Panc1 (cell line): Measurements from ENCODE around the gene SRRM3. TPM values are rescaled to one million over a fixed set of nuclear protein-coding genes. Genes with fewer than 3 reads are reported as not detected.

Source experiments
- ATAC-seq: fragments of 200-7000 bp; cut with Tn5 transposase; 2 replicates; pipeline ENCODE4 v1.9.1; 2020; ENCODE audit warnings: mild to moderate bottlenecking, moderate library complexity
- BruUV-seq: library from RNA; stranded (reverse); fragments of 400-500 nt; replicated peaks from 2 replicates; lab custom pipeline; 2021; lab: Mats Ljungman, UMichigan
- CTCF ChIA-PET: fragments of 300-600 bp; sonication (Branson Sonifier 250); formaldehyde crosslinking; loops from one replicate; lab custom pipeline; 2022; ENCODE audit warnings: antibody characterized with exemption; lab: Charles Lee
- POLR2A ChIA-PET: fragments of 300-600 bp; sonication (Branson Sonifier 250); formaldehyde crosslinking; loops from one replicate; lab custom pipeline; 2022; ENCODE audit warnings: antibody characterized with exemption; lab: Charles Lee
- DNase-seq: peaks from one replicate; pipeline ENCODE4 v3.0.0-alpha.2; 2010; ENCODE audit warnings: low read depth, low spot score
- H3K27ac ChIP-seq: 2 replicates; pipeline ENCODE4 v1.5.1; 2011; ENCODE audit warnings: mild to moderate bottlenecking, low read length, inconsistent platforms
- H3K27me3 ChIP-seq: fragments of 200-500 bp; sonication (Bioruptor generic); 2 replicates; pipeline ENCODE4 v1.6.0; 2014; ENCODE audit warnings: low read length, inconsistent platforms; ENCODE audit not compliant: control insufficient read depth, insufficient read depth
- H3K36me3 ChIP-seq: fragments of 200-500 bp; sonication (Bioruptor generic); 2 replicates; pipeline ENCODE4 v1.5.1; 2014; ENCODE audit warnings: inconsistent platforms, mild to moderate bottlenecking, low read length, moderate library complexity; ENCODE audit not compliant: control insufficient read depth, insufficient read depth
- H3K4me1 ChIP-seq: 2 replicates; pipeline ENCODE4 v1.5.1; 2011; ENCODE audit warnings: inconsistent platforms, mild to moderate bottlenecking, low read length, moderate library complexity; ENCODE audit not compliant: control insufficient read depth, insufficient read depth
- H3K4me3 ChIP-seq, 2 experiments: 2 replicates each; pipeline ENCODE4 v1.5.1; 2011 to 2012; ENCODE audit warnings: low read depth in 2 of 2, low read length in 2 of 2, mild to moderate bottlenecking in 2 of 2, inconsistent platforms in 1 of 2, moderate library complexity in 1 of 2
- H3K9me3 ChIP-seq: fragments of 200-500 bp; sonication (Bioruptor generic); 2 replicates; pipeline ENCODE4 v1.5.1; 2014; ENCODE audit warnings: low read depth, mild to moderate bottlenecking, inconsistent platforms, low read length, moderate library complexity; ENCODE audit not compliant: control insufficient read depth, insufficient read depth
- POLR2AphosphoS5 ChIP-seq: IDR thresholded peaks from 2 replicates; pipeline ENCODE4 v1.6.1; 2012; ENCODE audit warnings: mild to moderate bottlenecking, low read depth, low read length, moderate library complexity
- SIN3A ChIP-seq: IDR thresholded peaks from 2 replicates; pipeline ENCODE4 v1.6.1; 2012; ENCODE audit warnings: low read depth, mild to moderate bottlenecking, low read length, moderate library complexity, borderline replicate concordance; ENCODE audit not compliant: insufficient read depth
- TCF7L2 ChIP-seq: IDR thresholded peaks from 2 replicates; pipeline ENCODE4 v1.6.1; 2011; ENCODE audit warnings: mild to moderate bottlenecking, low read depth, low read length, inconsistent platforms
- in situ Hi-C: cut with HindIII; loops from 2 replicates; pipeline ENCODE4 v1.10.0; 2016; ENCODE audit warnings: low sequenced_read_pairs, low pct_unique_long_range_greater_than_20kb
- intact Hi-C: fragments of 100-400 bp; cut with micrococcal nuclease; formaldehyde crosslinking; loops from one replicate; pipeline ENCODE4 v1.10.0; 2022; ENCODE audit not compliant: unreplicated experiment
- total RNA-seq: library from RNA; stranded (reverse); gene quantifications from one replicate; pipeline ENCODE4 v1.2.1, GENCODE V29; 2021; ENCODE audit not compliant: unreplicated experiment
- TF ChIP-seq, protein P1 (sequence below), 2 experiments: IDR thresholded peaks; 2 replicates each; pipeline ENCODE4 v1.6.1; 2011 to 2012; ENCODE audit warnings: low read depth in 2 of 2, control low read depth in 1 of 2, low read length in 1 of 2, mild to moderate bottlenecking in 1 of 2, moderate library complexity in 1 of 2; ENCODE audit not compliant: insufficient read depth in 1 of 2
- TF ChIP-seq, protein P2 (sequence below): fragments of 450-650 bp; IDR thresholded peaks from 2 replicates; pipeline ENCODE4 v1.5.1; 2017; ENCODE audit warnings: mild to moderate bottlenecking

The SRRM3 gene
- total RNA-seq, 1 experiment from 2014 or later = 8.5 TPM

DNA sequence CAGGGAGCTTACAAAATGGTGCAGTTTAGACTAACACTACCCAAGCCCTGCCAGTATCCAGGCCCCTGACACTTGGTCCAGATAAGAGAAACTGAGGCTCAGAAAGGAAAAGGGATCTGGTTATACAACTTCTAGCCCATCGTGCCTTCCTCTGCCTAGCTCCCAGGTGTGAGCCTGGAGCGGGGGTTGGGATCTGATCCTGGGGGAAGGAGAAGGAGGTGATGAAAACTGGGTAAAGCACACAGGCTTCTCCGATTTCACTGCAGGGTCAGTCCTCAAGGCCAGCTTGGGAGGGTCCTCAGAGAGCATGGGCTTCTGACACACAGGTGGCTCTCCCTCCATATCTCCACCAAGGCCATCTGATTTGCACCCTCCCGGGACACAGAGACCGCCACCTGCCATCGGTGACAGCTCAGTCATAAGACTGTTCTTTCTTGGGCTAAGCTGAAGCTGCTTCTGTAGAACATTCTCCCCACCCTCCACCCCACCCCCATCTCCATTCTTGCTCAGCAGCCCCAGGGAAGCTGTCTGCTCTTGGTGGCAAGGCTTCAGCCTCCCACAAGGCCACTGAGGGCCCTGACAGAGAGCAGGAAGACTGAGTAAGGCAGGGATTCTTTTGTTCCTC, 16.4 kb downstream of the SRRM3 start:
- no TSS peak for BruUV-seq
- no peak overlapping the region for H3K4me3 ChIP-seq
- no peaks in the 10 kb centered on the region for H3K27me3 ChIP-seq
- H3K27ac ChIP-seq = no peak overlapping the region
- peaks cover 5% of the 10 kb centered on the region; the same call in 1 of the 2 replicates for H3K4me1 ChIP-seq
- DNase-seq (no peak), ATAC-seq (no peak)
- intact Hi-C loops = no loop called here
- in situ Hi-C loops = no loop called here
- POLR2A ChIA-PET = no interaction called here
- no peaks in the 10 kb centered on the region for H3K9me3 ChIP-seq
- CTCF ChIA-PET = no interaction called here
- no peaks in the 10 kb centered on the region for H3K36me3 ChIP-seq
- TF ChIP-seq SIN3A (no peak), POLR2AphosphoS5 (no peak), TCF7L2 (no peak)
- TF ChIP-seq, protein P1, sequence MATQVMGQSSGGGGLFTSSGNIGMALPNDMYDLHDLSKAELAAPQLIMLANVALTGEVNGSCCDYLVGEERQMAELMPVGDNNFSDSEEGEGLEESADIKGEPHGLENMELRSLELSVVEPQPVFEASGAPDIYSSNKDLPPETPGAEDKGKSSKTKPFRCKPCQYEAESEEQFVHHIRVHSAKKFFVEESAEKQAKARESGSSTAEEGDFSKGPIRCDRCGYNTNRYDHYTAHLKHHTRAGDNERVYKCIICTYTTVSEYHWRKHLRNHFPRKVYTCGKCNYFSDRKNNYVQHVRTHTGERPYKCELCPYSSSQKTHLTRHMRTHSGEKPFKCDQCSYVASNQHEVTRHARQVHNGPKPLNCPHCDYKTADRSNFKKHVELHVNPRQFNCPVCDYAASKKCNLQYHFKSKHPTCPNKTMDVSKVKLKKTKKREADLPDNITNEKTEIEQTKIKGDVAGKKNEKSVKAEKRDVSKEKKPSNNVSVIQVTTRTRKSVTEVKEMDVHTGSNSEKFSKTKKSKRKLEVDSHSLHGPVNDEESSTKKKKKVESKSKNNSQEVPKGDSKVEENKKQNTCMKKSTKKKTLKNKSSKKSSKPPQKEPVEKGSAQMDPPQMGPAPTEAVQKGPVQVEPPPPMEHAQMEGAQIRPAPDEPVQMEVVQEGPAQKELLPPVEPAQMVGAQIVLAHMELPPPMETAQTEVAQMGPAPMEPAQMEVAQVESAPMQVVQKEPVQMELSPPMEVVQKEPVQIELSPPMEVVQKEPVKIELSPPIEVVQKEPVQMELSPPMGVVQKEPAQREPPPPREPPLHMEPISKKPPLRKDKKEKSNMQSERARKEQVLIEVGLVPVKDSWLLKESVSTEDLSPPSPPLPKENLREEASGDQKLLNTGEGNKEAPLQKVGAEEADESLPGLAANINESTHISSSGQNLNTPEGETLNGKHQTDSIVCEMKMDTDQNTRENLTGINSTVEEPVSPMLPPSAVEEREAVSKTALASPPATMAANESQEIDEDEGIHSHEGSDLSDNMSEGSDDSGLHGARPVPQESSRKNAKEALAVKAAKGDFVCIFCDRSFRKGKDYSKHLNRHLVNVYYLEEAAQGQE (IDR thresholded peaks at IDR 0.05; ENCODE audit: insufficient read depth in 1 of 2, low read depth in 2 of 2, low read length in 1 of 2) = no peak
- TF ChIP-seq, protein P2, sequence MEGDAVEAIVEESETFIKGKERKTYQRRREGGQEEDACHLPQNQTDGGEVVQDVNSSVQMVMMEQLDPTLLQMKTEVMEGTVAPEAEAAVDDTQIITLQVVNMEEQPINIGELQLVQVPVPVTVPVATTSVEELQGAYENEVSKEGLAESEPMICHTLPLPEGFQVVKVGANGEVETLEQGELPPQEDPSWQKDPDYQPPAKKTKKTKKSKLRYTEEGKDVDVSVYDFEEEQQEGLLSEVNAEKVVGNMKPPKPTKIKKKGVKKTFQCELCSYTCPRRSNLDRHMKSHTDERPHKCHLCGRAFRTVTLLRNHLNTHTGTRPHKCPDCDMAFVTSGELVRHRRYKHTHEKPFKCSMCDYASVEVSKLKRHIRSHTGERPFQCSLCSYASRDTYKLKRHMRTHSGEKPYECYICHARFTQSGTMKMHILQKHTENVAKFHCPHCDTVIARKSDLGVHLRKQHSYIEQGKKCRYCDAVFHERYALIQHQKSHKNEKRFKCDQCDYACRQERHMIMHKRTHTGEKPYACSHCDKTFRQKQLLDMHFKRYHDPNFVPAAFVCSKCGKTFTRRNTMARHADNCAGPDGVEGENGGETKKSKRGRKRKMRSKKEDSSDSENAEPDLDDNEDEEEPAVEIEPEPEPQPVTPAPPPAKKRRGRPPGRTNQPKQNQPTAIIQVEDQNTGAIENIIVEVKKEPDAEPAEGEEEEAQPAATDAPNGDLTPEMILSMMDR = no peak

DNA sequence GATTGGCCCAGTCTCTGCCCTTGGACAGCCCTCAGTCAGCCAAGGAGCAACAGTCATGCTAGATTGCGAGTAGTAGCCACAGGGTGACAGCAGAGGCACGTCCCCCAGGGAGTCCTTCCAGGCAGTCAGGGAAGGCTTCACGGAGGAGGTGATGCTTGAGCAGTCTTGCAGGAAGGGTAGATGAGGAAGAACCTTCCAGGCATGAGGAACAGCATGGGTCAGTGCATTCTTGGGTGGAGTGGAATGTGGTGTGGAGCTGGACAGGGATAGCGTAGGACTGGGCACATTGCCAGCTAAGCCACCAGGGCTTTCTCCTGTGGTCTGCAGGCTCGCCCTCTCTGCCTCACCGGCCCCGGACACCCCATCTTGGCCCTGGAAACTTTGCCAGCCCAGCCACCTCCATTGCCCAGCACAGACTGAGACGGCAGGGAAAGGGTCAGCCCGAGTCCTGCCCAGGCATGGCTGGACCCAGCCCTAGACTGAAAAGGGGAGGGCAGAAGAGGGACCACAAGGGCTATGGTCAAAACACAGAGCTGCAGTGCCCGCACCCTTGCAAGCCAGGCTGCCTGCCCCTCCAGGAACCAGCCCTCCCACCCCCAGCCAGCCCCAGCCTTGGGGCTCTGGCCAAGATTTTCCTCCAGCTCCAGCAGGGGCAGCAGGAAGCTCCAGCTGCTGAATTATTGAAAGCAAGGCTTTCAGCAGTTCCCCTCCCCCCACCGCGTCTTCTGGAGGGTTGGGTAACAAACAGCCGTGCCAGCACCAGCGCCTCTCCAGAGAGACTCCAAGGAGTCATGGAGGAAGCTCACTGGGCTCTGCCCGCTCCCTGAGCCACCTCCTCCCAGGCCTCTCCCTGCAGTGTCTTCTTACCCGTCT, 18.7 kb downstream of the SRRM3 start:
- CTCF ChIA-PET = interaction anchor here (0.5 to 0.7 kb wide), 3 partner anchors 36 to 1737 kb away, joined by 3 to 6 read pairs (median 3); no protein-coding TSS in a partner anchor
- peak; percentile 61 for ATAC-seq
- H3K4me3 ChIP-seq = no peak overlapping the region
- TF ChIP-seq SIN3A = no peak
- TF ChIP-seq, protein P1 (IDR thresholded peaks at IDR 0.05; ENCODE audit: insufficient read depth in 1 of 2, low read depth in 2 of 2, low read length in 1 of 2) = 0 out of 4 replicates have a peak, but pooled peaks of 1 of the 2 experiments have one; percentile 49
- peaks cover 5% of the 10 kb centered on the region; the same call in 1 of the 2 replicates for H3K4me1 ChIP-seq
- no peak overlapping the region for H3K27ac ChIP-seq
- DNase-seq = no peak
- no peaks in the 10 kb centered on the region for H3K9me3 ChIP-seq
- intact Hi-C loops = no loop called here
- BruUV-seq = no TSS peak
- POLR2A ChIA-PET = no interaction called here
- in situ Hi-C loops = no loop called here
- H3K27me3 ChIP-seq = no peaks in the 10 kb centered on the region; the same call in 1 of the 2 replicates
- no peaks in the 10 kb centered on the region for H3K36me3 ChIP-seq
